PFSK-1 (cell line): ENCODE measurements around the gene PCID2.

Source experiments
- FOXP2 ChIP-seq: optimal IDR thresholded peaks from 2 replicates; pipeline ENCODE3; 2011; ENCODE audit warnings: borderline replicate concordance, control low read depth, inconsistent platforms; ENCODE audit not compliant: insufficient read depth; ENCODE audit errors: extremely low read length, extremely low read depth
- POLR2AphosphoS5 ChIP-seq: IDR thresholded peaks from 2 replicates; pipeline ENCODE4 v1.6.1; 2012; ENCODE audit warnings: low read depth, mild to moderate bottlenecking, control low read depth, low read length, moderate library complexity
- REST ChIP-seq, 2 experiments: IDR thresholded peaks; 2 replicates each; pipeline versions ENCODE4 v1.6.1 to v1.8.0; 2011 to 2012; ENCODE audit warnings: low read depth in 2 of 2, low read length in 2 of 2, control low read depth in 1 of 2, inconsistent platforms in 1 of 2, mild to moderate bottlenecking in 1 of 2, moderate library complexity in 1 of 2; ENCODE audit not compliant: insufficient read depth in 1 of 2
- SIN3A ChIP-seq: IDR thresholded peaks from 2 replicates; pipeline ENCODE4 v1.6.1; 2012; ENCODE audit warnings: mild to moderate bottlenecking, low read length, moderate library complexity, borderline replicate concordance; ENCODE audit not compliant: insufficient read depth
- TAF1 ChIP-seq: IDR thresholded peaks from 2 replicates; pipeline ENCODE4 v1.6.1; 2012; ENCODE audit warnings: low read length, control low read depth, borderline replicate concordance; ENCODE audit not compliant: insufficient read depth

PCID2 gene

GRCh38 chr13:113229791-113230190 lies 21.3 kb upstream of the PCID2 start:
- TF ChIP-seq SIN3A: no peak
- TF ChIP-seq TAF1: no peak
- TF ChIP-seq REST (IDR thresholded peaks at IDR 0.05; ENCODE audit: insufficient read depth in 1 of 2, low read depth in 2 of 2, low read length in 2 of 2): no peak
- no peak for TF ChIP-seq FOXP2
- no peak for TF ChIP-seq POLR2AphosphoS5

- no peak for TF ChIP-seq POLR2AphosphoS5
- no peak for TF ChIP-seq TAF1
- TF ChIP-seq REST (IDR thresholded peaks at IDR 0.05; ENCODE audit: insufficient read depth in 1 of 2, low read depth in 2 of 2, low read length in 2 of 2): no peak
- TF ChIP-seq FOXP2: no peak
- no peak for TF ChIP-seq SIN3A
Measured at GRCh38 chr13:113229161-113229560, 20.7 kb upstream of the PCID2 start.

- TF ChIP-seq POLR2AphosphoS5 (no peak), REST (IDR thresholded peaks at IDR 0.05; ENCODE audit: insufficient read depth in 1 of 2, low read depth in 2 of 2, low read length in 2 of 2) (no peak), TAF1 (no peak), SIN3A (no peak), FOXP2 (no peak)
Measured at GRCh38 chr13:113226873-113227450, 18.5 kb upstream of the PCID2 start.

GRCh38 chr13:113225515-113225914 lies 17.0 kb upstream of the PCID2 start:
- TF ChIP-seq POLR2AphosphoS5: no peak
- TF ChIP-seq REST (IDR thresholded peaks at IDR 0.05; ENCODE audit: insufficient read depth in 1 of 2, low read depth in 2 of 2, low read length in 2 of 2): no peak
- TF ChIP-seq TAF1: no peak
- no peak for TF ChIP-seq SIN3A
- no peak for TF ChIP-seq FOXP2

- TF ChIP-seq POLR2AphosphoS5 (no peak), TAF1 (no peak)
Measured at GRCh38 chr13:113224486-113224885, 16.0 kb upstream of the PCID2 start.
